ENCODE measurements around the gene ZNF396.

Gene ZNF396

DNA sequence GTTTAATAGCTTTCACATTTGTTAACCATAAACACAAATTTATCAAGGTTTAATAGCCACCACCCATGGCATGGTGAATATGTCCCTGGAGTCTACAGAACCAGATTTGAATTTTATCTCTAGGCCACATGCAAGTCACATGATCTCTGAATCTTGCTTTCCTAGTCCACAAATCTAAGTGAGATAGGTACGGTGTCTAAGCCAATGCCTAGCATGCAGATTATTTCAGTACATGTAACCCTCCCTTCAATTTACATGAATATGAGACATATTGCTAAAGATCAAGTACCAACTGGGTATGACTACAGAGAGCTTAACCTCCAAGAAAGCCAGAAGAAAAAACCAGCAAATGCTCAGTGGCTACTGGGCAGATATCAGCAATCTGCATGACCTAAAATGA is 42.9 kb downstream of the ZNF396 start:
- TF ChIP-seq, protein P1, sequence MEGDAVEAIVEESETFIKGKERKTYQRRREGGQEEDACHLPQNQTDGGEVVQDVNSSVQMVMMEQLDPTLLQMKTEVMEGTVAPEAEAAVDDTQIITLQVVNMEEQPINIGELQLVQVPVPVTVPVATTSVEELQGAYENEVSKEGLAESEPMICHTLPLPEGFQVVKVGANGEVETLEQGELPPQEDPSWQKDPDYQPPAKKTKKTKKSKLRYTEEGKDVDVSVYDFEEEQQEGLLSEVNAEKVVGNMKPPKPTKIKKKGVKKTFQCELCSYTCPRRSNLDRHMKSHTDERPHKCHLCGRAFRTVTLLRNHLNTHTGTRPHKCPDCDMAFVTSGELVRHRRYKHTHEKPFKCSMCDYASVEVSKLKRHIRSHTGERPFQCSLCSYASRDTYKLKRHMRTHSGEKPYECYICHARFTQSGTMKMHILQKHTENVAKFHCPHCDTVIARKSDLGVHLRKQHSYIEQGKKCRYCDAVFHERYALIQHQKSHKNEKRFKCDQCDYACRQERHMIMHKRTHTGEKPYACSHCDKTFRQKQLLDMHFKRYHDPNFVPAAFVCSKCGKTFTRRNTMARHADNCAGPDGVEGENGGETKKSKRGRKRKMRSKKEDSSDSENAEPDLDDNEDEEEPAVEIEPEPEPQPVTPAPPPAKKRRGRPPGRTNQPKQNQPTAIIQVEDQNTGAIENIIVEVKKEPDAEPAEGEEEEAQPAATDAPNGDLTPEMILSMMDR (IDR thresholded peaks at IDR 0.05; ENCODE audit: low read depth, low read length, missing control alignments), result no peak
- DNase-seq (ENCODE audit: low read depth), result no peak

DNA sequence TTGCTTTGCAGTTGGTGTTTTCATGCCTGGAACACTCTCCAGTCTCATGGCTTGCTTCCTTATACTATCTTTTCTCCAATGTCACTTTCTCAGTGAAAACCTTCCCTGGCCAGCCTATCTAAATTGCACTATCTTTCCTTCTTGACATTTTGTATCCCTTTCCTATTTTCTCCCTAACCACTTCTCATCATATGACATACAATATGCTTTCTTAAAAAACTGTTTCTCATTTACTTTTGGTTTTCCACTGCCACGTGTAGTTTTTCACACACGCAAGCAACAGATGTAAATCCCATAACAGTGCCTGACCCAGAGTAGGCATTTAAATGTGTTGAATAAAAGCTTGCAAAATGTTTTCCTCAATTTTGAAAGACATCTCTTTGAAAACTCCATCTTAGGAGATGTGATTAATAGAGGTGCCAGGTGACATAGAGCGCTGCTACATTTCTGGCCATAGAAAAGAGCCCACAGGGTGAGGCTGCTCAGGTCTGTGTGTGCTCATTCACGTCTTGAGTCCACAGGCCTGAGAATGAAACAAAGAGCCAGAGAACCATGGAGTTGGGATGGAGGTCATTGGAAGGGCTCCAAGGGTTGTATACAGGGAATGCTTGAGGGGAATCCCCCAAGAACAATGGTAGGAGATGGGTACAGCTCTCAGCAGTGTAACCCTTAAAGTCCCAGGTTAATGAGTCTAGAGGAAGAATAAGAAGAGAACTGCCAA is 45.6 kb downstream of the ZNF396 start:
- no peak for DNase-seq (ENCODE audit: low read depth)
- TF ChIP-seq, protein P1 (IDR thresholded peaks at IDR 0.05; ENCODE audit: low read depth, low read length, missing control alignments), result no peak
- H3K4me3 ChIP-seq (ENCODE audit: low read depth, low read length), result no peak overlapping the region

More for the DNA sequence above, 42.9 kb downstream of the ZNF396 start:
- H3K4me3 ChIP-seq (ENCODE audit: low read depth, low read length), result no peak overlapping the region

DNA sequence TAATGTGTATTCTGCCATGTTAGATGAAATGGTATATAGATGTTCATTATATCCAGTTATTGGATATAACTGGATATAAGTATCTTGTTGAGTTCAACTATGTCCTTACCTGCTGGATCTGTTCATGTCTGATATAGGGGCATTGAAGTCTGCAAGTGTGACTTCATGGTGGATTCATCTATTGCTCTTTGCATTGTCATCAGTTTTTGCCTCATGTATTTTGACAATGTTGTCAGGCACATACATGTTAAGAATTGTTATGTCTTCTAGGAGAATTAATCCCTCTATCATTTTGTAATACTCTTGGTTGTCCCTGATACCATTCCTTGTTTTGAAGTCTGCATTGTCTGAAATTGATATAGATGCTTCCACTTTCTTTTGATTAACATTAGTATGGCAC is 48.3 kb downstream of the ZNF396 start:
- TF ChIP-seq, protein P1 (IDR thresholded peaks at IDR 0.05; ENCODE audit: low read depth, low read length, missing control alignments), result no peak
- DNase-seq (ENCODE audit: low read depth), result no peak
- no peak overlapping the region for H3K4me3 ChIP-seq (ENCODE audit: low read depth, low read length)

DNA sequence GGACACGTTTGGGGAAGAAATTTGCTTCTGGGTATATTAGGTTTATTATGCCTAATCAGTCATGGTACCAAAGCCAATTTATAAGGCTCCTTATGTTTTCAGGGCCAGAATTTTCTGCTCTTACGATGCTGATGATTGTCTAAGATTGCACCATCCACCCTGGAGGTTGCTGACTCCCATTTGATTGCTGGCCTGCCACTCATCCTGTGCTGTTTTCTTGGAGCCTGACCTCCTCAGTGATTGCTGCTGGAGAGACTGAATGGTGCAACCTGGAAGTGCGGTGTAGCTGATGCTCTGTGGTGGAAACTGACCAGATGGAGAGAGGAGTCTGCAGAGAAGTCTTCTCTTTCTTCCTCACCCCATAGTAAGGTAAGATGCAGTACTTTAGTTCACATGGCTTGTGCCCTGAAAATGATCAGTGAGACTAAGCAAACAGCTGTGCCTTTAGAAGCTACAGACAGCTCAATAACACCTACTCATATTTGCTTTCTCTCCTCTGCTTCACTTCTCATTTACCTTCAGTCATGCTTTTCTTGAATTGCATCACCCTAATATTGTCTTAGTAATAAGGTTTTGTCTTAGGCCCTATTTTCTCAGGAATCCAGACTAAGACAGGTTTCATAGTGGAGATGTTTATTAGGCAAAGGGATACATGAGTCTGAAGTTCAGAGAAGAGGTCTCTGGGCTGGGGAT is 50.3 kb downstream of the ZNF396 start:
- TF ChIP-seq, protein P1 (IDR thresholded peaks at IDR 0.05; ENCODE audit: low read depth, low read length, missing control alignments), result no peak
- H3K4me3 ChIP-seq (ENCODE audit: low read depth, low read length), result no peak overlapping the region
- no peak for DNase-seq (ENCODE audit: low read depth)

DNA sequence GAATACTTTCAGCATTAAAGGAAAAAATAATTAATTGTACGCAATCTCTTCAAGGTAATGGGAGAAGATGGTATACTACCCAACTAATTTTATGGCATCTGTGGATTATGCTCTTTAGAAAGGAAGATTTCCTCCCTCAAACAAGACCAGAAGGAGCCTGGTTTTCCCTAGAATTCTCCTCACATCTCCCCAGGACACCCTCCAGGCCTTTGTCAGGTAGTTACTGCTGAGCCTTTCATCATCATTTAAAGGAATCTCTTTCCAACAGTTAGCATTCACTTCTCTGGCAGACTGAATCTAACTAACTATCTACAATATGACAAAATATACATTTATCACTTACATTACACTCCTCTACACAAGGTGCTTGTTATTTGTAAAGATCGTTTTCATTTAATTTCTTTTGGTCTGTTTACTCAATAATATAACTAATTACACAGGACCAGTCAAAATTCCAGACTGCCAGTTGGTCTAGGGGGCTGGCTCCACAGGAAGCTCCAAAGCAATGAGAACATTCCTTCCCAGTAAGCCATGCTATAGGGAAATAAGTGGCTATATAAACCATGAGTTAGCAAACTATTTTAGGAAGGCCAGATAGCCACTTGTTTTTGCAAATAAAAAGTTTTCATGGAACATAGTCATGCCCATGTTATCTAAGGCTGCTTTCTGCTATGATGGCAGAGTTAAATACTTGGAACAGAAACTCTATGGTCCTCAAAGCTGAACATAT is 52.0 kb downstream of the ZNF396 start:
- DNase-seq (ENCODE audit: low read depth), result no peak
- TF ChIP-seq, protein P1 (IDR thresholded peaks at IDR 0.05; ENCODE audit: low read depth, low read length, missing control alignments), result no peak

DNA sequence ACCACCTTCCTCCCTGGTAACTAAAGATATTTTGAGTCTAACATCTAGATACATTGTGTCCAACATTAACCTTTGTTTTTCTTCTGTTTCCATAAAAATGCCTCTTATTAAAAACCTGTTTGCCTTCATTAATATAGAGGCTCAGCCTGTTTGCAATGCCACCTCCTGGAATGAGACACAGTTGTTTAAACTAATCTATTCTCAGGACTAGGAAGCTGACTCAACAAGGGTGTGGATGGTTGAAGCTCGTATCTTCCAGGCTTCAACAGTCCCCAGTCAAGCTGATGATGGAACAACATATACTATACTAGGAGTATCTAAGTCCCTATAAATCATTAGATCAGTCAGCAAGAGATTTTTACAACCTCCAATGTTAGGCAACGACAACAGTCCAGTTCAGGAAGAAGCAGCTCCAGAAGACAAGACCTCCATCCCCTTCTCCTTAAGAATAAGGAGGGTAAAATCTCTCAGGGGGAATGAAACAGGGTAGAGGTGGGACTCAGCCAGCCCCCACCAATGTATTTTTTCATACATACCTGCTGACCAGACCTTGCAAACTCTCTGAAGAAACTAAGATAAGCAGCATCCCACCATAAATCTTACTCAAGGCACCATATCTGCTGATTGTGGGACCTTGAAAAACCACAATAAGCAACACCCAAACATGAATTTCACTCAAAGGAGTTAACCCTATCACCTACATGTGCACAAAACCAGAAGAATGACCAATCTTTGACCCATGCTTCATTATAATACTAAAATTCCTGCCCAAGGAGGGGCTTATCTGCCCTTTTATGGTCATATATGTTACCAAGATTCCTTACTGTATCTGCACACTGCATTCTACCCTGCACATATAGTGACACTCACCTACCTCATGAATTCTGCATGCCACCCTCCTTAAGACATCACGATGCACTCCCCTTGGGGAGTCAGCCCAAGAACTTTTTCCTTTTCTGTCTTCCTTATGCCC is 54.4 kb downstream of the ZNF396 start:
- H3K4me3 ChIP-seq (ENCODE audit: low read depth, low read length), result no peak overlapping the region
- TF ChIP-seq, protein P1 (IDR thresholded peaks at IDR 0.05; ENCODE audit: low read depth, low read length, missing control alignments), result no peak
- DNase-seq (ENCODE audit: low read depth), result no peak

More for the DNA sequence above, 52.0 kb downstream of the ZNF396 start:
- H3K4me3 ChIP-seq (ENCODE audit: low read depth, low read length), result no peak overlapping the region

Data from GM12864 (cell line).